HepG2 (cell line): ENCODE results near the gene RAB14. TPM values are rescaled to one million over a fixed set of nuclear protein-coding genes. Genes with fewer than 3 reads are reported as not detected.

Experiments
- ATF7 ChIP-seq, 2 experiments: fragments of 450-650 bp in 1 of 2; sonication (generic) in 1 of 2; formaldehyde crosslinking in 1 of 2; IDR thresholded peaks; 2 replicates each; pipeline versions ENCODE4 v1.4.0 to v1.6.1; 2016 to 2020; ENCODE audit warnings: antibody characterized with exemption in 1 of 2, mild to moderate bottlenecking in 1 of 2, missing genetic modification reagents in 1 of 2
- CHCHD3 ChIP-seq: sonication (generic); formaldehyde crosslinking; IDR thresholded peaks from 2 replicates; pipeline ENCODE4 v1.8.0; 2022; ENCODE audit warnings: mild to moderate bottlenecking, missing genetic modification reagents, moderate library complexity
- CSRNP1 ChIP-seq: sonication (generic); formaldehyde crosslinking; IDR thresholded peaks from 2 replicates; pipeline ENCODE4 v1.8.1; 2023; ENCODE audit warnings: mild to moderate bottlenecking, missing genetic modification reagents
- DMAP1 ChIP-seq: IDR thresholded peaks from 2 replicates; pipeline ENCODE4 v1.6.1; 2016
- FOXO1 ChIP-seq: sonication (generic); formaldehyde crosslinking; IDR thresholded peaks from 2 replicates; pipeline ENCODE4 v1.4.0; 2020; ENCODE audit warnings: missing genetic modification reagents
- GATA4 ChIP-seq: sonication (generic); IDR thresholded peaks from 2 replicates; pipeline ENCODE4 v1.6.1; 2016; ENCODE audit warnings: antibody characterized with exemption, low read depth, borderline replicate concordance
- GATAD2A ChIP-seq: IDR thresholded peaks from 2 replicates; pipeline ENCODE4 v1.6.1; 2016
- GLI4 ChIP-seq: sonication (generic); formaldehyde crosslinking; IDR thresholded peaks from 2 replicates; pipeline ENCODE4 v1.5.1; 2020; ENCODE audit warnings: missing genetic modification reagents, mild to moderate bottlenecking, moderate library complexity, borderline replicate concordance
- HOXA3 ChIP-seq: sonication (generic); formaldehyde crosslinking; IDR thresholded peaks from 2 replicates; pipeline ENCODE4 v1.5.0; 2020; ENCODE audit warnings: missing genetic modification reagents
- MAFF ChIP-seq: IDR thresholded peaks from 2 replicates; pipeline ENCODE4 v1.6.1; 2011; ENCODE audit warnings: low read depth, low read length, improper control_type of control experiment
- MAFG ChIP-seq: sonication (generic); formaldehyde crosslinking; IDR thresholded peaks from 2 replicates; pipeline ENCODE4 v1.5.1; 2020; ENCODE audit warnings: mild to moderate bottlenecking, missing genetic modification reagents
- MYC ChIP-seq: sonication (generic); formaldehyde crosslinking; IDR thresholded peaks from 2 replicates; pipeline ENCODE4 v1.9.0; 2021; ENCODE audit warnings: missing genetic modification reagents, borderline replicate concordance
- PHF5A ChIP-seq: IDR thresholded peaks from one replicate; pipeline ENCODE4 v1.6.1; 2018; ENCODE audit warnings: low read depth, missing genetic modification reagents; ENCODE audit not compliant: unreplicated experiment
- TERF1 ChIP-seq: sonication (generic); formaldehyde crosslinking; IDR thresholded peaks from 2 replicates; pipeline ENCODE4 v1.8.0; 2022; ENCODE audit warnings: mild to moderate bottlenecking, missing genetic modification reagents, moderate library complexity
- TFAP4 ChIP-seq: sonication (generic); IDR thresholded peaks from 2 replicates; pipeline ENCODE4 v1.6.1; 2016; ENCODE audit warnings: low read depth, borderline replicate concordance
- YY1 ChIP-seq: IDR thresholded peaks from 2 replicates; pipeline ENCODE4 v1.6.1; 2011; ENCODE audit warnings: low read length, low read depth, moderate library complexity, mild to moderate bottlenecking; ENCODE audit not compliant: insufficient read depth, insufficient replicate concordance
- ZFAT ChIP-seq: sonication (generic); formaldehyde crosslinking; conservative IDR thresholded peaks from 2 replicates; pipeline ENCODE4 v1.8.1; 2023; ENCODE audit warnings: missing genetic modification reagents, inconsistent platforms
- ZFP90 ChIP-seq: sonication (generic); formaldehyde crosslinking; IDR thresholded peaks from 2 replicates; pipeline ENCODE4 v1.8.0; 2022; ENCODE audit warnings: missing genetic modification reagents, mild to moderate bottlenecking, inconsistent platforms, borderline replicate concordance
- ZNF205 ChIP-seq: IDR thresholded peaks from 2 replicates; pipeline ENCODE4 v1.6.1; 2018; ENCODE audit warnings: missing biosample characterization, missing genetic modification reagents
- ZNF331 ChIP-seq: sonication (generic); formaldehyde crosslinking; IDR thresholded peaks from 2 replicates; pipeline ENCODE4 v1.4.0; 2020; ENCODE audit warnings: missing genetic modification reagents
- ZNF460 ChIP-seq: sonication (generic); formaldehyde crosslinking; IDR thresholded peaks from 2 replicates; pipeline ENCODE4 v1.5.1; 2020; ENCODE audit warnings: missing genetic modification reagents, mild to moderate bottlenecking, borderline replicate concordance
- ZNF501 ChIP-seq: sonication (generic); formaldehyde crosslinking; IDR thresholded peaks from 2 replicates; pipeline ENCODE4 v1.5.1; 2020; ENCODE audit warnings: mild to moderate bottlenecking, moderate library complexity, missing genetic modification reagents
- ZNF567 ChIP-seq: sonication (generic); formaldehyde crosslinking; IDR thresholded peaks from 2 replicates; pipeline ENCODE4 v1.8.1; 2023; ENCODE audit warnings: mild to moderate bottlenecking, missing genetic modification reagents, borderline replicate concordance
- ZNF574 ChIP-seq: sonication (generic); formaldehyde crosslinking; IDR thresholded peaks from 2 replicates; pipeline ENCODE4 v1.4.0; 2020; ENCODE audit warnings: missing genetic modification reagents
- polyA plus RNA-seq, 8 experiments: library from polyadenylated mRNA; depleted of rRNA in 3 of 8; stranded (reverse) in 7 of 8; unstranded in 1 of 8; fragments of >200 nt; fragmentation: Illumina TruSeq in 4 of 8; extraction: Trizol in 4 of 8; gene quantifications; 2 replicates each; pipeline versions ENCODE4 v1.2.1 to v1.2.3, GENCODE V29; 2011 to 2016; ENCODE audit warnings: low read depth in 4 of 8, missing spikeins in 1 of 8, mixed read lengths in 1 of 8; ENCODE audit not compliant: insufficient read depth in 1 of 8
- total RNA-seq, 5 experiments: library from RNA; depleted of rRNA; stranded (reverse); fragments of >200 nt; fragmentation: Illumina TruSeq; extraction: Trizol; gene quantifications; 2 replicates each; pipeline ENCODE4 v1.2.3, GENCODE V29; 2016; ENCODE audit warnings: low read depth in 1 of 5

RAB14 gene
- total and polyA plus RNA-seq, 2 of the 13 experiments (the other 11 are each of a cell fraction or from before 2014, with no cell fraction given) = 17.4 to 19.3 TPM

- no peak for TF ChIP-seq CSRNP1 (CRISPR knock-in tag)
- no peak for TF ChIP-seq MAFG (CRISPR knock-in tag)
- peak; percentile 34; the same call in 1 of the 2 replicates for TF ChIP-seq ZNF574 (CRISPR knock-in tag)
- TF ChIP-seq ZNF460 = no peak
- TF ChIP-seq FOXO1 = peak; percentile 37; the same call in 1 of the 2 replicates
- no peak for TF ChIP-seq CHCHD3
- TF ChIP-seq MAFF = no peak
- TF ChIP-seq ZFAT (CRISPR knock-in tag) = no peak
- TF ChIP-seq MYC (CRISPR knock-in tag) = peak; percentile 39; the same call in 1 of the 2 replicates
- no peak for TF ChIP-seq ZNF567 (CRISPR knock-in tag)
- no peak for TF ChIP-seq TERF1 (CRISPR knock-in tag)
- peak; percentile 46 for TF ChIP-seq GATAD2A (CRISPR knock-in tag)
- peak; percentile 33; the same call in 1 of the 2 replicates for TF ChIP-seq TFAP4
- 0 out of 2 replicates have a peak, but pooled peaks have one; percentile 14 for TF ChIP-seq ZNF331
- 0 out of 2 replicates have a peak, but pooled peaks have one; percentile 44 for TF ChIP-seq ZFP90 (CRISPR knock-in tag)
- peak; percentile 50; the same call in 1 of the 2 replicates for TF ChIP-seq ZNF501
- no peak for TF ChIP-seq GLI4
- TF ChIP-seq ZNF205 = 0 out of 2 replicates have a peak, but pooled peaks have one; percentile 27
- TF ChIP-seq HOXA3 (CRISPR knock-in tag) = peak; percentile 50
- no peak for TF ChIP-seq GATA4
- peak; percentile 60 for TF ChIP-seq YY1
- no peak for TF ChIP-seq PHF5A (CRISPR knock-in tag)
- no peak for TF ChIP-seq ATF7 (IDR thresholded peaks at IDR 0.05)
- no peak for TF ChIP-seq ATF7 (CRISPR knock-in tag; IDR thresholded peaks at IDR 0.05)
- peak; percentile 31; the same call in 1 of the 2 replicates for TF ChIP-seq DMAP1
Measured at GRCh38 chr9:121133104-121133816, 68.4 kb downstream of the RAB14 start (continued).
